GM18873 (cell line): Measurements from ENCODE around the gene PPA2.
"Not testable (repeated sequence)": the region's sequence is repeated elsewhere in the genome, so short reads cannot be mapped to it uniquely, and the experiment has no call there.

Source experiments
- ATAC-seq: cut with Tn5 transposase; IDR thresholded peaks from one replicate; pipeline ENCODE4 v1.9.1; 2021; ENCODE audit warnings: mild to moderate bottlenecking, moderate library complexity, moderate number of reproducible peaks; ENCODE audit not compliant: unreplicated experiment, low FRiP score

The PPA2 gene

DNA sequence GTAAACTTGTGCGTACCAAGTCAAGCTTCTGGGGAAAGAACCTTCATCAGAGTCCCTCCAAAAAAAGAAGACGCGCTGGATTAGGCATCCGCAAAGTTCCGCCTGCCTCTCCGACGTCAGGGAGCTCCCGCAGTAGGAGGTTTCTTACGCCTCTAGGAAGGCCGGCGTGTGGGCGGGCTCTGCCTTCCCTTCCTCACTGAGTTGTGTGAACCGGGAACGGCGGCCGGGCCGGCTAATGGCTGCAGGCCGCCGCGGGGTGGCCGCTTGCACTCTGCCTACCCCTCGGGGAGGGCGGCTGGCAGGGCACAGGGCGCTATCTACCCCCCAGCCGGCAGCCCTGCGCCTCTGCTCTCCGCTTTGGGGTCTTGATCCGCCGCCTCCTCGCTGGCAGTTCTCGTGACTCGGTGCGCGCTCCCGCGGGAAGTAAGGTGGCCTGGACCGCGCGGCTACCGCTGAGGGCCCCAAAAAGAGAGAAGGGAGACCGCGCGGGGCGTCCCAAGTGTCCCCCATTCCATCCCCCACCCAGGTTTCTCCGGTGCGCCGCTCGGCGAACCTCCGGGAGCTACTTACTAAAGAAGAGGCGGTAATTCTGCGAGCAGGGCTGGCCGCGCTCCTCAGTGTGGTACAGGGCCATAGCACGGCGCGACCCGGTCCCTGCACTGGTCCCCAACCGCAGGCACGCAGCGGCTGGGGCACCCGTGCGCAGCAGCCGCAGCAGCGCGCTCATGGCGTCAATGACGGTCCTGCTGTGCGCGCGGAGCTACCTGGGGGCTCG lies at the start of gene PPA2:
Gene PPA2 (minus strand): TSS at position 739 of the 775 bp plus-strand sequence. CDS start 12 bp downstream, at position 727.
- ATAC-seq, result peak; percentile 71

DNA sequence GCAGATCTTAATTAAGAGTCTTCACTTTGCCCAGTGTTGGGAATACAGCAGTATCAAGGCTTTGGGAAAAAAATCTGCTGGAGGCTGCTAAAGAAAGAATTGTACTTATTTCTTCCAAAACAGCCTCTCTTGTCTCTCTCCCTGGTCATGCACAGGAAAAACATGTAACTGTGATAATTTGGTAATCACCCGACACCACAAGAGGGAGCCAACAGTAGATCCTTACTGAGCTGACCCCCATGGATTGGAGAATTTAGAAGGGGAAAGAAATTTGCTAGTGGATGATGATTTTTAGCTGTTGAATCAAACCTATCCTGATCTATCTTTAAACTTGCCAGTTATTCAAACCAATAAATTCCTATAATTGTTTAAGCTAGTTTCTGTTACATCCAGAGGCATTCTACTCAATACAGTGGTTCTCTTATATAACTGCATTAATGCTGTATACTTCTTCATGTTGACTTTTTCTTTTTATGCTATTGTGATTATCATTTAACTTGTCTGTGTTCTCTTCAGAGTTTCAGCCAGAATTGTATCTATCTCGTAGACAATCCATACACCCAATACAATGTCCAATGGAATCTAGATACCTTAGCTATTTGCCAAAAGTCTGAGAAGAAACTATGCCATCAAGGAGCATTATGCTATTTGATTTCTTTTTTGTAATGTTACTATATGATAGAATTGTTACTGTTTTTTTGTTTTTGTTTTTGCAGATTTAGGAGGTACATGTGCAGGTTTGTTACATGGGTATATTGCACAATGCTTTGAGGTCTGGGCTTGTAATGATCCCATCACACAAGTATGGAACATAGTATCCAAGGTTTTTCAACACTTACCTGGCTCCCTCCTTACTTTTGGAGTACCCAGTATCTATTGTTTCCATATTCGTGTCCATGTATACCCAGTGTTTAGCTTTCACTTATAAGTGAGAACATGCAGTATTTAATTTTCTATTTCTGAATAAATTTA lies 47.2 kb upstream of the PPA2 start:
- ATAC-seq, result peak; percentile 73

GRCh38 chr4:105510245-105510644 lies 36.4 kb upstream of the PPA2 start:
- no peak for ATAC-seq

DNA sequence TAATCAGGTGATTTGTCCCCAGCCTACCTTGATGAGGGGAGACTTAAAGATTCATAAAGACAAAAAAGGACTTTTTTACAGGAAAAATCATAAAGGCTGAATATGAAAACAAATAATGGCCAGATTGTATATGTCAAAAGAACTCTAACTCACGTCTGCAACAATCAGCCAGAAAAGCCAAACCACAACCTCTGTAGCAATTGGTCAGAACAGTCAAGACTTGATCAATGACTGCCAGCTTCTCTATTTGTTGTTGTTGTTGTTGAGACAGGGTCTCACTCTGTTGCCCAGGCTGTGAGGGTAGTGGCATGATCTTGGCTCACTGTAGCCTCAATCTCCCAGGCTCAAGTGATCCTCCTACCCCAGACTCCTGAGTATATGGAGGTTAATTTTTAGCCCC lies 35.9 kb upstream of the PPA2 start:
- peak; percentile 27 for ATAC-seq

- ATAC-seq, result peak; percentile 83
Observed at GRCh38 chr4:105509291-105509690, 35.4 kb upstream of the PPA2 start.

GRCh38 chr4:105504744-105505143 lies 30.9 kb upstream of the PPA2 start:
- no peak for ATAC-seq

- no peak for ATAC-seq
Observed at GRCh38 chr4:105503484-105503883, 29.6 kb upstream of the PPA2 start.

DNA sequence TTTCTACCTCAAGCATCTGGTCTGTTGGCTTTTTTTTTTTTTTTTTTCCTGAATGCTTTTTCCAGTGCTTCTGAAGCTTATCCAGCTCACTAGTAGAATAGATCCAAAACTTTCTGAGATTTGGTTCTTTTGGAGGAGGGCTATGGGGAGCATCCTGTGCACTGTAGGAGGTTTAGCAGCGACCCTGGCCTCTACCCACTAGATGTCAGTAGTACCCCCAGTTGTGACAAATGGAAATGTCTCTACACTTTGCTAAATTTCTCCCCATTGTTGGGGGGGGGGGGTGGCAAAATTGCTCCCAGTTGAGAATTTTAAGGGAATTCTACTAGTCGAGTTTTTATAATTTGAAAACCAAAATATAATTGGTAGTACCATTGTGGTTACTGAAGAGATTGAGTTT lies 23.0 kb upstream of the PPA2 start:
- ATAC-seq, result no peak

DNA sequence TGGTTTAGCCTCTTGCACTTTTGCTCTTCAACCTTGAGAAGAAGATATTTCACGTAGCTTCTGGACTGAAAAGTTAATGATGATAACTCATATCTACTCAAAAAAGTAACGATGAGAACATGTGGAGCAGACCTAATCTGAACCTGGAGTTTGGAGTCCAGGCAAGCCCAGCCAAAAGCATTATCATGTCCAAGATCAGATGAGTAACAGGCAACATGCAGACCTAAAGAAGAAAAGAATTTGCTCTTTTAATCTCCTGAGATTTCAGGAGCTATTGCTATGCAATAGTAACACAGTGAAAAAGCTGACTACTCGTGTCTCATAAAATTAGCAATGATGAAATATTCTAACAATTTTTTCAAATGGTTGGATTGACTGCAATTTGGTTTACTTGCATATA lies 21.8 kb upstream of the PPA2 start:
- no peak for ATAC-seq

DNA sequence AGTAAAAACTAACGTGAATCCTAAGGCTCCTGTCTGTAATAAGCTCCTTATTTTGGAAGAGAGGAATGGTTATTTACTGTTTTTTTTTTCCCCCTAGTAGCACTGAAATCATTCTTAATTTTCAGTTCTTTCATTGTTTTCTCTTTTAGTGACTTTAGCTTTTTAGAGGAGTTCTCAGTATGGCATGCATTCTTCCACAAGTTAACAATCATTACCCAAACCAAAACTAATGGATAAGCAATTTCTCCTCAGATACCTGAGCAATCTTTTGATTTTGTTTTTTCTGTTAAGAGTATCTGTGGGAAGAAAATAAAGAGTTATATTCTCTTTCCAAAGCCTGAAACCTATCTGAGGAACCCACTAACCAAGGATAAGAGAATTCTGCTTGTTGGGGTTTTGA lies 16.7 kb upstream of the PPA2 start:
- ATAC-seq, result peak; percentile 73

DNA sequence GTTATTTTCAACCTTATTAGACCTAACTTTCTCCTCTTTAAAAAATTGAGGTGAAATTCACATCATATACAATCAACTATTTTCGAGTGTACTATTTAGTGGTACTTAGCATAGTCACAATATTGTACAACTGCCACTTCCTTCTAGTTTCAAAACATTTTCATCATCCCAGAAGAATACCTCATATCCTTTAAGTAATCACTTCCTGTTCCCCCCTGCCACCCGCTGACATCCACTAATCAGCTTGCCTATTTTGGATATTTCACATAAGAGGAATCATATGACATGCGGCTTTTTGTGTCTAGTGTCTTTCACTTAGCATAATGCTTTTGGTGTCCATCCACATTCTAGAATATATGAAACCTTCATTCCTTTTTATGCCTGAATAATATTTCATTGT lies 10.0 kb upstream of the PPA2 start:
- no peak for ATAC-seq

GRCh38 chr4:105474099-105474518 lies 247 bp upstream of the PPA2 start:
- no peak for ATAC-seq

- peak; percentile 3 for ATAC-seq
Observed at GRCh38 chr4:105472871-105473323, 965 bp downstream of the PPA2 start.

DNA sequence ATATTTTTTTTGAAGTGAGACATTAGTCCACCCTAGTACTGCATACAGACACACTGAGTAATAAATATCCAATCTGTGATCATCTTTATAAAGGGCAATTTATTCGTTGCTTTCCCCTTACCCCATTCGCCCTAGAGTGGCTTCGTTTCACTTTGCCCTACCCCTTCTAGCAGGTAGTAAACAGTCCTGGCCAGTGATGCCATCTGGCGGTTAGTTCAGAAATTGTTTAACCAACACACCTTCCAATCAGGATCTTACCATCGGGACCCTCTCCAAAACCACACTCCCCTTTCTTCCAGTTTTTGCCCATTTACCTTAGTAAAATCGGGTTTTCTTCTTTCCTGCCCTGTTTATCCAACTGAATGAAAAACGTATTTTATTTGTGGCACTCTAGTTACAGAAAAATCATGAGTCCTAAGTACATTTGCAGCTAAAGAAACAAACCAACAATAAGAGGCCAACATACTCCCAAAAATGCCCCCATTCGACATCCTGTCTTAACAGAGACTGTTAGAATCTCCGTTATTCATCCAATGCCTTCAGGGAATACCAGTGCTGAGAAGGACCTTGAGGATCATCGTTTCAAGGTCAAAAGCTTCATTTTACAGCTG lies 2.2 kb downstream of the PPA2 start:
- peak; percentile 32 for ATAC-seq

DNA sequence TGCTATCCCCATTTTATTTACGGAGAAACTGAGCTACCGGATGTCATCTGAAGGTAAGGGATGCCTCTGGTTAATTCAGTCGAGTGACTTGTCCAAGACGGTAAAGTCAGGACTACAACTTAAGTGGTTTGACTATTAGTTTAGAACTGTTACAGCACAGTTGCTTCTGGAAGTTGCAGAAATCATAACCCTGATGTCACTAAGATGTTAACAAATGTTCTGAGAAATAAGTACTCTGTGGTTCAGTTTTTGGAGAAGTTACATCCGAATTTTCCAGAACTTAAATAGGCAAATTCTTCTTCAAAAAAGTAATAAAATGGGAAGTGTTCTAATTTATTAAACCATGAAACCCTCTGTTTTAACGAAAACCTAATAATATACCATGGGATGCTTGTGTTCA lies 3.1 kb downstream of the PPA2 start:
- ATAC-seq, result no peak

DNA sequence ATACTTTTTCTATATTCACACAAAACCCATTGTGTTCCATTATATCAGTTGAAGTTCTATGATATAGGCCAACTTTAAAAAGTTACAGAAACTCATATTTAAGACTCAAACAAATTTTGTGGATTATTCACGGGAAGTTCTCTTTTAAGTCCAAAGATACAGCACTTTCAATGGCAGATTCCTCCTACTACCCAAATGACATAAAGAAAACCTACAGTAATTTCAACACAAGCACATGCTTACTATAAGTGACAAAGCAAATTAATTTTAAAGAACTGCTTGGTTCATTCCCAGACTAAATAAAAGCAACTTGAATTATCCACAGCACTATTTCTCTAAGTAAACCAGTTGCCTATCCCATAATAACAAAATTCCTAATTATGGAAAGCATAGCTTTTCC lies 4.1 kb downstream of the PPA2 start:
- ATAC-seq, result no peak

GRCh38 chr4:105466580-105466979 lies 7.3 kb downstream of the PPA2 start:
- ATAC-seq, result no peak

- not testable (repeated sequence) for ATAC-seq
Observed at GRCh38 chr4:105464563-105464962, 9.3 kb downstream of the PPA2 start.

DNA sequence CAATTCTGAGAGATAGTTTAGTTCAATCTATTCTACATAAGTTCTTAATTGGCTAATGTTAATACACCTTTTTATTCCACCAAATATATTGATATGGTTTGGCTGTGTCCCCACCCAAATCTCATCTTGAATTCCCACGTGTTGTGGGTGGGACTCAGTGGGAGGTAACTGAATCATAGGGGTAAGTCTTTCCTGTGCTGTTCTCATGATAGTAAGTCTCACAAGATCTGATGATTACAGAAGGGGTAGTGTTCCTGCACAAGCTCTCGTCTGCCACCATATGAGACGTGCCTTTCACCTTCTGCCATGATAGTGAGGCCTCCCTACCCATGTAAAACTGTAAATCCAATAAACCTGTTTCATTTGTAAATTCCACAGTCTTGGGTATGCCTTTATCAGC lies 11.3 kb downstream of the PPA2 start:
- no peak for ATAC-seq

DNA sequence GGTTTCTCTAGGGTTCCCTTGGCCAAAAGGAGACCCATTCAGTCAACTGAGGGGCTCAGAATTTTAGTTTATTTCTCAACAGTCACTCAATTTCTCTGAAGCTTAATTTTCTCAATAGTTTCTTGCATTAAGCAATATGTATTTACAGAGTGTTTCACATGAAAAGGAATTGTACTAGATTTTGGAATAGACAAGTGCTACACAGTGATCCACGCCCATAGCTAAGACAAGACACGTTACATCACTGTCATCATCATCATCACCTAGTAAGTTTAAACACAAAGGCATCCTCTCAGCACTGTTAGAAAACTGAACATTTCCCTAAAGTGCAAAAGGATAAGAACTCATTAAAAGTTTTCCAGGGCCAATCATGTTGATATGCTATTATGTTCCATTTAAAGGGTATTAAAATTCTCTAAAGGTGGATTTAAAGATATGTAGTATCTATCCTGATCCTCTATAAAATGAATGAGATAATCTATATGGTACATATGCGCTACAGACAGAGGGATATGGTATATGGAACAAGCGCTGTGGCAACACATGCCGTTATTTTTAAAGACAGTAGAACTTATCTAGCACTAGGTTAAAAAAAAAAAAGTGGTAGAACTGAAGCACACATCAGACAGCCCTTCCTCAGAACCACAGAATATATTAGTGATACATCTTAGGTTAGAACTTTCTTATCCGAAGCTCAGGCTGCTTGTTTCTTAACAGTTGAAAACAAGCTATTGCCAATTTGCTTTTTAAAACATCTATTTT lies 12.1 kb downstream of the PPA2 start:
- ATAC-seq, result no peak
